NCI-H748 treated with DMSO at 0.1 percent for 48 hours (cell line): ENCODE measurements around the gene SCMH1.
"Not testable (repeated sequence)": the region's sequence is repeated elsewhere in the genome, so short reads cannot be mapped to it uniquely, and the experiment has no call there.

ENCODE experiments used
- DNase-seq: peaks from one replicate; lab custom pipeline; 2025; lab: John Stamatoyannopoulos, UW

Gene SCMH1

GRCh38 chr1:41211608-41212007, 30.5 kb downstream of the SCMH1 start:
- not testable (repeated sequence) for DNase-seq

DNA sequence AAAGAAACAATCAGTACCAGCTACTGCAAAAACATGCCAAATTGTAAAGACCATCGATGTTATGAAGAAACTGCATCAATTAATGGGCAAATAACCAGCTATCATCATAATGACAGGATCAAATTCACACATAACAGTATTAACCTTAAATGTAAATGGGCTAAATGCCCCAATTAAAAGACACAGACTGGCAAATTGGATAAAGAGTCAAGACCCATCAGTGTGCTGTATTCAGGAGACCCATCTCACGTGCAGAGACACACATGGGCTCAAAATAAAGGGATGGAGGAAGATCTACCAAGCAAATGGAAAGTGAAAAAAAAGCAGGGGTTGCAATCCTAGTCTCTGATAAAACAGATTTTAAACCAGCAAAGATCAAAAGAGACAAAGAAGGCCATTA, 35.1 kb downstream of the SCMH1 start:
- not testable (repeated sequence) for DNase-seq

- no peak for DNase-seq
These were observed 41.4 kb downstream of the SCMH1 start for GRCh38 chr1:41200728-41201127.

DNA sequence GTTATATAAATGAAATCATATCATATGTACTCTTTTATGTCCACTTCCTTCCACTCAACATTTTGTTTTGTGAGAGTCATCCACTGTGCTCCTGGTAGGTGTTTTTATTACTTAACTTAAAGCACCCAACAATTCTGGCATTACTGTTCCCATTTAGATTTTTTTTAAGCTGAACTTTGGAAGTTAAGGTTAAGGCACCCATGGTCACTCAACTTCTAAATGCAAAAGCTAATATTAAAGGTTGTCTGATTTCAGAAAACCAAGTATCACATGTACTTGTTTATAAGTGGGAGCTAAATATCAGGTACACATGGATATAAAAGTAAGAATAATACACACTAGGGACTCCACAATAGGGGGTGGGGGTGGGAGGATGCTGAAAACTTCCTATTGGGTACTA, 42.7 kb downstream of the SCMH1 start:
- no peak for DNase-seq

DNA sequence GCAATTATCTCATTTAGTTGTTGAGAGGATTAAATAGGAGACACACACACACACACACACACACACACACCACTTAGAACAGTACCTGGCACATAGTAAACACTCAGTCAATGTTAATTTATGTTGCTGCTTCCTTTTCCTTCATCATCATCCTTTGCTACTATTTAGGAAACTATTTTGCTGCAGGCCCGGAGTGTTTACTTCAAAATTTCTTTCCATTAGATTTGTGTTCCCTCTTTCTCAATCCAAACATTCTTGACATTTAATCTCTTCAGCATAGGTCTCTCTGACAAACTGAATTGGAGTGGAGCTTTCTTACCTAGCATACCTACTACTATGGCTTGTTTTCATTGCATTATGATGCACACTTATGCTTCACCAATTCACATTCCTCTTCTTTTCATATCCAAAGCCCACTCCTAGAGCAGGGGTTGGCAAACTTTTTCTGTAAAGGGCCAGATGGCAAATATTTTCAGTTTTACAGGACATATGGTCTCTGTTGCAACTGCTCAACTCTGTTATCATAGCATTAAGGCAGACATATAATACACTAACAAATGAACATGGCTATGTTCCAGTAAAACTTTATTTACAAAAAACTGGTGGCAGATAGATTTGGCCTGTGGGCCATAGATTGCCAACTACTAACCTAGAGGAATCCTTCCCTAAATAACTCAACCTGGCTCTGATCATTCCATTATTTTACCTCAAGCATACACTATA, 49.5 kb downstream of the SCMH1 start:
- DNase-seq, result no peak

GRCh38 chr1:41184446-41184845, 57.7 kb downstream of the SCMH1 start:
- DNase-seq, result no peak

DNA sequence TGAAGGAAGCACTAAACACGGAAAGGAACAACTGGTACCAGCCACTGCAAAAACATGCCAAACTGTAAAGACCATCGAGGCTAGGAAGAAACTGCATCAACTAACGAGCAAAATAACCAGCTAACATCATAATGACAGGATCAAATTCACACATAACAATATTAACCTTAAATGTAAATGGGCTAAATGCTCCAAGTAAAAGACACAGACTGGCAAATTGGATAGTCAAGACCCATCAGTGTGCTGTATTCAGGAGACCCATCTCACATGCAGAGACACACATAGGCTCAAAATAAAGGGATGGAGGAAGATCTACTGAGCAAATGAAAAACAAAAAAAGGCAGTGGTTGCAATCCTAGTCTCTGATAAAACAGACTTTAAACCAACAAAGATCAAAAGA, 63.9 kb downstream of the SCMH1 start:
- not testable (repeated sequence) for DNase-seq

DNA sequence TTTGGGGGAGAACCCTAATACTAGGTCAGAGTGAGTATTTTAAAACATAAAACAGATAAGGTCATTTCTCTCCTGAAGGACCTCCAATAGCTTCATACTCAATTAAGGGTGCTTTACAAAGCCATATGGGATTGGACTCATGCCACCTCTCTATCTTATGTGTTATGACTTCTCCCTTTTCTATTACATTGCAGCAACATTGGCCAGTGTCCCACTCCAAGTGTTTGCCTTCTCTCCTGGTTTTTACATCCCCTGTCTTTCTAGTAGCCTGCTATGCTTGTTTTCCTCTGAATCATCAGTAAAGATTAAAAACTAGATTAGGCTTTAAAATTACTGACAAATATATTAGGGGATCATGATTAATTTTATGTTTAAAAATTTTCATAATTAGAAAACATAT, 66.6 kb downstream of the SCMH1 start:
- DNase-seq, result no peak

- DNase-seq, result no peak
These were observed 67.9 kb downstream of the SCMH1 start for GRCh38 chr1:41174170-41174569.

DNA sequence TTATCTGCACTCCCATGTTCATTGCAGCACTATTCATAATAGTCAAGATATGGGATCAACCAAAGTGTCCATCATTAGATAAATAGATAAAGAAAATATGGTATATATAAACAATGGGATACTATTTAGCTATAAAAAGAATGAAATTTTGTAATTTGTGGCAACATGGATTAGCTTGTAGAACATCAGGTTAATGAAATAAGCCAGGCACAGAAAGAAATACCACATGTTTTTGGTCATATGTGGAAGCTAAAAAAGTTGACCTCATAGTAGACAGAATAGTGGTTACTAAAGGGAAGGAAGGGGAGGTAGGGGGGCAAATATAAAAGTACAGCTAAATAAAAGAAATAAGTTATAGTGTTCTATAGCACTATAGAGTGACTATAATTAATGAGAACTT, 68.5 kb downstream of the SCMH1 start:
- DNase-seq, result no peak

GRCh38 chr1:41171266-41171874, 70.7 kb downstream of the SCMH1 start:
- DNase-seq, result no peak

DNA sequence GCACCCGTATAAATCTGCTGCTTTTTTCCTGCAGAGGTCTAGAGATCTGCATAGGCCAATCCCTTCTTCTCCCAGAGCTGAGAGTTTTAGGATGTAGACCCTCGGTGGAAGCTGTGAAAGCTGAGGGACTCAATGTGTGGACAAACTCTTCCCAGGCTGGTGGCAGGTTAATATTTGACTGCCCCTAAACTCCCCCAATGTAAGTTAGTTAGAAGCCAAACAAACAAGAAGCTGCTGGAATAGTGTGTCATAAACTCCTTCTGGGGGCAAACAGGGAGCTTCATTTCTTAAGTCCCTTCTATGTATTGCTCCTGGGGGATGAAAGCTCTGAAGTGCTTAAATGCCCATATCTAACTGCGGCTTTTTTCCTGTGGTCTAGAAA, 72.3 kb downstream of the SCMH1 start:
- DNase-seq, result no peak

- no peak for DNase-seq
These were observed 72.9 kb downstream of the SCMH1 start for GRCh38 chr1:41169066-41169798.

- DNase-seq, result no peak
These were observed 74.4 kb downstream of the SCMH1 start for GRCh38 chr1:41167667-41168066.

- no peak for DNase-seq
These were observed 77.4 kb downstream of the SCMH1 start for GRCh38 chr1:41164727-41165126.

DNA sequence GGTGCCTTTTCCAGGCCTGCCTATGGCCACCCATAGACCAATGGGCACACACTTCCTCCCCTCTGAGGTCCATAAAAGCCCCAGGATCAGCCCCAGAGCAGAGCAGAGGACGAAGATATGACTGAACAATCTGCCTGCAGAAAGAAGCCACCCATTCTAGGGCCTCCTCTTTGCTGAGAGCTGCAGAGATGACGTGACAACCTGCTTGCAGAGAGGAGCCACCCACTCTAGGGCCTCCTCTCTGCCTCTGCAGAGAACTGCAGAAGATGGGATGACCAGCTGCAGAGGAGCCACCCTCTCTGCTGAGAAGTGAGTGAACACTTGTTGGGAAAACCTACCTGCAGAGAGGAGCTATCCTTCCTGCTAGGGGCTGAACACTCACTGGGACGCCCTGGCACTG, 79.7 kb downstream of the SCMH1 start:
- DNase-seq, result no peak

DNA sequence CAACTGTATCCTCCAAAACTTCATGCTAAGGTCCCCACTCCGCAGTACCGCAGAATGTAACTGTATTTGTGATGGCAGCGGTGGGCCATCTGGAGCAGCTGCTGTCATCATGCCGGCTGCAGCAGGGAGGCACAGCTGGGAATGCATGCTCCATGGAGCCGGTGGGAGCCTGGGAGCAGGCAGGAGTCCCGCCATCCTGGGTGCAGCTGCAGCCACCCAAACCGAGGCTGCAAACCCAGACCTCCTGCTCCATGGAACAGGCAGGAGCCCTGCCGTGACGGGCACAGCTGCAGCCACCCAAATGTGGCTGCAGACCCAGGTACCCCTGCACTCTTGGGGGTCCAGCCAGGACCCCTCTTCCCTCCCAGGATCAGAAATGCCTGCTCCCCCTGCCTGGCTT, 80.3 kb downstream of the SCMH1 start:
- DNase-seq, result no peak

DNA sequence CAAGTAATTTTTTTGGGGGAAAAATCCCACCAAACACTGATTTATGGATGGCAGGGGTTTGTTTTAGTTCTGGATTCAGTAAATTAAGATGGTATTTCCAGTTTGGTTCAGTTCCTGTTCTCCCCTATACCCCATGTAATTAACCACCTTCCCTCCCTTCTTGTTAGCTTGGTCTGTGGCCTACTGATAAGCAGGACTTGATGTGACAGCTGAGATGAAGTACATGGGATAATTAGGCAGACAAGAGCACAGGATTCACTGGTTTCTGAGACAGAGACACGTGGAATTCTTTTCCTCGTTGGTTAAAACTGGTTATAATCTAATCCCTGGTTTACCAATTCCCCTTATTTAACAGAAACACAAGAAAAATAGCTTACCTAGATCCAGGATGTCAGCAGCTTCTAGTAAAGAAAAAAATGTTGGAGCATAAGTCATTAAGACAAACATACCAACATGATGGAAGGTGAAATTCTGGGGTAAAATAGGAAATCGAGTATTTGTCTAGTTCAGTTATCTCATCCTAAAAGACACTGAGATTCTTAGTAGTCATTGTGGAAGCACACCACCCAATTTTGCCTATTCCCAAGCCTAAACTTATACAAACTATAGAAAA, 81.5 kb downstream of the SCMH1 start:
- DNase-seq, result no peak

DNA sequence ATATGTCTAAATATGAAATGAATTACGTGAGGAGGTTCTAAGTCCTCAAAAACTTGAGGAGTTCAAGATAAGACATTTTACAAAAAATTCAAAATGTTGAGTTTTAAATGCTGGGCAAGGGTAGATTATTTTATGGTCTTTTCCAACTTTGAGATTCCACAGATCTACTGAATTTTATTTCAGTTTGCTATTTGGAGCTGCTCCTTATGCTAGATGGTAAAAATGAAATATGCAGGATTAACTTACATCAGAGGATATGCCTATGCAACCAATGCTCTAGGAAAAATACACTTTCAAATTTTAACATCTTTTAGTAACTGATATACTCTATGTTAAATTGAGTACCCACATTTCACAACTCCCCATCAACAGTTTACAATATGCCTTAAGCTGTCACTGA, 83.1 kb downstream of the SCMH1 start:
- DNase-seq, result no peak

DNA sequence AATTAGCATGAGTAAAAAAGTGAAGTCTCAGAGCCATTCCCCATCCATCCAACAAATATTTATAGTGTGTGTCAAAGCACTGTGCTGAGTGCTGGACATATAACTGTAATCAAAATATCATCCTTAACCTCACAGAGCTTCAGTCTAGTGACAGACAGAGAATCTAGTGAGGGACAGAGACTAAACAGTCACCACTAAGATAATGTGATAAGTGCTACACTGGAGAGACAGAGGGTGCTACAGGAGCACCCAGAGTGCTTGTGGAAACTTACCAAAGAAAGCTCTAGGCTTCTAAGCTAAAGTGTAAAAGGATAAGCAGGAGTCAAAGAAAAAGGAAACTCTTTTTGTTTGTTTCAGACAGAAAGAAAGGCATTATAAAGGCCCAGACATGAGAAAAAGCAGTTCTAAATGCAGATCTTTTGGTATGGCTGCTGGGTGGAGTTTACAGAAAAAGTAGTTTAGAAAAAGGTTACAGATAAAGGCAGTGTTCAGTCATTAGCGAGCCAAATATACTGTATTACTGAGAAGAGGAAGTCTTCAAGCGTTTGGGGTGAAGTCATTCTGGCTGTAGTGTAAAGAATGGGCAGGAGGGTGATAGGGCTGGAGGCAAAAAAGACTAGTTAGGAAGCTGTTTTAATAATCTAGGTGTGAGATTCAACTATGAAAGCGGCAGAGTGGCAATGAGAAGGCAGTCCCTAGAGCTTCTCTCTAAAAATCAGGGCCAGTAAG, 83.8 kb downstream of the SCMH1 start:
- no peak for DNase-seq

GRCh38 chr1:41155105-41155504, 87.0 kb downstream of the SCMH1 start:
- DNase-seq, result no peak

DNA sequence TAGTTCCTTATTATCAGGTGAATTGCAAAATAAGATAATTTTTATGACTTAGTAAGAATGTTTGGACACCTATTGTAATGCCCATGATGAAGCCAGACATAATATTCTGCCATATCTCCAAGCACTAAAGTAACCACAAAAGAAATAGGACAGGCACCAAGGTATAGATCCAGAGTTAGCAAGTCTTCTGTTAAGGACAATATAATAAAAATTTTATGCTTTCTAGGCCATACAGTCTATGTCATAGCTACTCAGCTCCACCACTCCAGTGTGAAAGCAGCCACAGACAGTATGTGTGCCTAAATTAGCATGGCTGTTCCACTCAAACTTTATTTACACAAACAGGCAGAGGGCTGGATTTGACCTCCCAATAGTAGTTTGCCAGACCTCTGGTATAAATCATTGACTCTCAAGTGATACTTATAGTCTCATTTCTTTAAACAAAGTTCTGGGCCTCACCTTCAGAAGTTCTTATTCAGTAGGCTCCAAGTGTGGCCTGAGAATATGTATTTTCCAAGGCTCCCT, 88.3 kb downstream of the SCMH1 start:
- DNase-seq, result no peak
